GM19043 (cell line): ENCODE measurements around the gene NLRP4.

Source experiments
- ATAC-seq: cut with Tn5 transposase; IDR thresholded peaks from one replicate; pipeline ENCODE4 v1.9.1; 2021; ENCODE audit warnings: low read depth; ENCODE audit not compliant: unreplicated experiment

NLRP4 gene, protein sequence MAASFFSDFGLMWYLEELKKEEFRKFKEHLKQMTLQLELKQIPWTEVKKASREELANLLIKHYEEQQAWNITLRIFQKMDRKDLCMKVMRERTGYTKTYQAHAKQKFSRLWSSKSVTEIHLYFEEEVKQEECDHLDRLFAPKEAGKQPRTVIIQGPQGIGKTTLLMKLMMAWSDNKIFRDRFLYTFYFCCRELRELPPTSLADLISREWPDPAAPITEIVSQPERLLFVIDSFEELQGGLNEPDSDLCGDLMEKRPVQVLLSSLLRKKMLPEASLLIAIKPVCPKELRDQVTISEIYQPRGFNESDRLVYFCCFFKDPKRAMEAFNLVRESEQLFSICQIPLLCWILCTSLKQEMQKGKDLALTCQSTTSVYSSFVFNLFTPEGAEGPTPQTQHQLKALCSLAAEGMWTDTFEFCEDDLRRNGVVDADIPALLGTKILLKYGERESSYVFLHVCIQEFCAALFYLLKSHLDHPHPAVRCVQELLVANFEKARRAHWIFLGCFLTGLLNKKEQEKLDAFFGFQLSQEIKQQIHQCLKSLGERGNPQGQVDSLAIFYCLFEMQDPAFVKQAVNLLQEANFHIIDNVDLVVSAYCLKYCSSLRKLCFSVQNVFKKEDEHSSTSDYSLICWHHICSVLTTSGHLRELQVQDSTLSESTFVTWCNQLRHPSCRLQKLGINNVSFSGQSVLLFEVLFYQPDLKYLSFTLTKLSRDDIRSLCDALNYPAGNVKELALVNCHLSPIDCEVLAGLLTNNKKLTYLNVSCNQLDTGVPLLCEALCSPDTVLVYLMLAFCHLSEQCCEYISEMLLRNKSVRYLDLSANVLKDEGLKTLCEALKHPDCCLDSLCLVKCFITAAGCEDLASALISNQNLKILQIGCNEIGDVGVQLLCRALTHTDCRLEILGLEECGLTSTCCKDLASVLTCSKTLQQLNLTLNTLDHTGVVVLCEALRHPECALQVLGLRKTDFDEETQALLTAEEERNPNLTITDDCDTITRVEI

DNA sequence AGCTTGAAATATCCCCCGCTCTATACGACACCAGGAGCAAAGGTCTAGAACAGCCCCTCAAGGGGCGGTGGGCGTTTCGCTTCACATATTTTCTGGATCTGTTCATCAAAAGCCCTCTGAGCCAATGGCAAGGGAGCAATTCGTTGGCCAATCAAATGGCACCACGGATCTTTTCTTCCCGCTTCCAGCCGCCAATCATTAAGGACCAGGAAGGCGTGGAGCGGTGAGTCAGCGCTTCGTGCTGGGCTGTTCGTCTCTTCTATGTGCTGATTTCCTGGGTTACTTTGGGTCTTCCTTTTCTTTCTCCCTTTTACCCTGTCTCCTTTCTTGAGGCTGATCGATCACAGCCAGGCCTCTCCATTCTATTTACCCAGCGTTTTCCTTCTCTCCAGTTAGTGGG, at the start of gene NLRP4:
Gene NLRP4, plus strand, starts transcription at position 201 of the 400 bp plus-strand sequence. CDS start 15,541 bp downstream, outside the sequence.
- ATAC-seq, result no peak

DNA sequence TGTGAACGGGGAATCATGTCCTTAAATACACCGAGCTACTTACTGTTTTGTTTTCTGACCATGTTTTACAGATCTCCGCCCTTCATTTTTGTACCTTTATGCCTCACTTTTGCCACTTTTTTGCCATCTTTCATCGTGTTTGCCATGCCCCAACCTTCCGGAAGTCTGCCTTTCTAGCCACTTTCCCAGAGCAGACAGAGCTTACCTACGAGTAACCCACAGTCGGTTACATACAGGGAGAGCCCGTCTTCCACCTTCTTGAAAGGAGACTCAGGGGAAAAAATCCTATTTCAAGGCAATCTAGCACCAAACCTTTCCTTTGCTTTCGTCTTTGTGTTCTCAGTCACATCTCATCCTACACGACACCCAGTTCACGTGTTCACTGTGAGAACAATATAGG, 41.3 kb upstream of the NLRP4 start:
- ATAC-seq, result no peak

DNA sequence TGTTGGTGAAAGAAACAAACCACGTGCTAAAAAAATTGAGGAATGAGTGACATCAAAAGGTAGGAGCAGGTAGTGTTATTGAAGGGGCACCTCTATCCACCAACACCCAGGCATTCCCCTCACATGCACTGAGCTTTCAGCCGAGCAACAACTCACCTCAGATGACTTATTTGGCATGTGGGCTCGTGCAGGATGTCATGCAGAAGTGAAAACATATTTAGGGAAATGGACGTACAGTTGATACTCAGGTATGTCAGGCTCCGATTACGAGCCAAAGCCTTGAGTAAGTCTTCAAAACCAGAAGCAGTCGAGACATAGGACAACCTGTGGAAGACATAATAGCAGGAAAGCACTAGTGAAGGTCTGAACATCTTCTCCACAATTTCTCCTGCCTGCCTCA, 34.9 kb upstream of the NLRP4 start:
- ATAC-seq, result no peak

DNA sequence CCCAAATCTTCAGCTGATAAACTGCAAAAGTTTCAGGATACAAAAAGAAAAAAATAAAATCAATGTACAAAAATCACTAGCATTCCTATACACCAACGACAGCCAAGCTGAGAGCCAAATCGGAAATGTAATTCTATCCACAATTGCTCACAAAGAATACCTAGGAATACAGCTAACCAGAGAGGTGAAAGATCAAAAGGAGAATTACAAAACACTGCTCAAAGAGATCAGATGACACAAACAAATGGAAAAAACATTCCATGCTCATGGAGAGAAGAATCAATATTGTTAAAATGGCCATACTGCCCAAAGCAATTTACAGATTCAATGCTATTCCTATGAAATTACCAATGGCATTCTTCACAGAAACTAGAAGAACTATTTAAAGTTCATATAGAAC, 34.1 kb upstream of the NLRP4 start:
- no peak for ATAC-seq

DNA sequence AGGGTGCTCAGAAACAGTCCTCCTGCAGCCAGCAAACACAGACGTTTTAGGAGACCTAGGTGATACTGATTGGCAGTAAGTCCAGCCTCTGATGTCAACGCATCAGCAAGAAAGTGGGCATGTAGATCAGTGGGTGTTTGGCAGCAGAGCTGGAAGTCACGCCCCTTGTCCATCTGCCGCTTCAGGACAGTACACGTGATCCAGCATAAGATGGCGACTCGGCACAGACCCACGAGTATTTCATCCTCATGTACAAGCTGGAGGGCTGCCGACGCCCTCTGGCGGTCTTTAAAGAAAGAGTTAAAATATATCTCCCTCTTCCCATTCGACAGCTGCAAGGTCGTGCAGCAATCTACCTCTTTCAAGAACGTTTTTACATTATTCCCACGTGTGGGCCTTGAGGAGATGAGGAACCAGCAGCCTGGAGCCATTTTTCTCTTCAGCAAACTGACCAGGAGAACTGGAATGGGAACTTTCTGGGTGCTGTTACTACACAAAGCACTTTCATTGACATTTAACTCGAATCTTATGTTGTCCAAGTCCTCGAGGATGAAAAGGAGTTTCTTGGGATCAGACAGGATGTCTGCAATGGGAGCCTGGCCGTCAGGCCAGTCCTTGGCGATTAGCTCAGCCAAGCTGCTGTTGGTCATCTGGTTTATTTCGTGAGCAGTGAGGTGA, 26.8 kb upstream of the NLRP4 start:
- ATAC-seq, result no peak

DNA sequence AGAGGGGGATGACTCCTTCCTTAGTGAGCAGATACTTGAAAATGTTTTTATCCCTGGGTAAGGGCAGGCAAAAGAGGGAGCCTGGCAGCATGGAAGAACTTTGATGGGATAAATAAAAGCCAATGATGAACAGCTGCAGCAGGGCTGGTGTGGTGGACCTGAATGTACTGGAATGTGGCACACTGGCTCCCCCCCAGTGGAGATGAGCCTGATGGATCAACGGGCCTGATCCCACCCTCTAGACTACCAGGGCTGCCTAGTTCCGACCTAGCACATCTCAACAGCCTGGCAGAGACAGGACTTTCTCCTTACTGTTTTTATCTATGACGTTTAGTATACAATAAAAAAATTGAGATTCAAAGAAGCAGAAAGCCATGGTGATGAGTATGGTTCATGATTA, 25.0 kb upstream of the NLRP4 start:
- no peak for ATAC-seq

DNA sequence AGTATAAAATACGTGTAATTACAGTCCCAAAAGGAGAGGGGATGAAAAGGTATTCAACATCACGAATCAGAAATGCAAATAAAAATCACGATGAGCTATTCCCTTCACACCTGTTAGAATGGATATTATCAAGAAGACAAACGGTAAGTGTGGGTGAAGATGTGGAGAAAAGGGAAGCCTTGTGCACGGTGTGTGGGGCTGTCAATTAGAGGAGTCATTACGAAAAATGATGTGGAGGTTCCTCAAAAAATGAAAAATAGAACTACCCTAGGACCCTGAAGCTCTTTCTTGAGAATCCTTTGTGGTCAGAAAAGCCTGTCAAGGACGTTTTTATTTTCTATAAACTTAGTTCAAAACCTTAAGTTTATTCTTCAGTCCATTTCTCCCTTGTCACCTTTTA, 23.9 kb upstream of the NLRP4 start:
- ATAC-seq, result no peak

DNA sequence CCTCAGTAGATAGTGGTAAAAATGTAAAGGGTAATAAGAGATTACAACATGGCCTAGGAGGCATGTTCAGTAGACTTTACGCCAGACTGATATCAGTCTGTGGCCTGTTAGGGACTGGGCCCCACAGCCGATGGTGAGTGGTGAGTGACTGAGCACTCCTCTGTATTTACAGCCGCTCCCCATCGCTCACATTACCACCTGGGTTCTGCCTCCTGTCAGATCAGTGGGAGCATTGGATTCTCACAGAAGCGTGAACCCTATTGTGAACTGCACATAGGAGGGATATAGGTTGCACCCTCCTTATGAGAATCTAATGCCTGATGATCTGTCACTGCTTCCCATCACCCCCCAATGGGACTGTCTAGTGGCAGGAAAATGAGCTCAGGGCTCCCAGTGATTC, 22.4 kb upstream of the NLRP4 start:
- ATAC-seq, result no peak

DNA sequence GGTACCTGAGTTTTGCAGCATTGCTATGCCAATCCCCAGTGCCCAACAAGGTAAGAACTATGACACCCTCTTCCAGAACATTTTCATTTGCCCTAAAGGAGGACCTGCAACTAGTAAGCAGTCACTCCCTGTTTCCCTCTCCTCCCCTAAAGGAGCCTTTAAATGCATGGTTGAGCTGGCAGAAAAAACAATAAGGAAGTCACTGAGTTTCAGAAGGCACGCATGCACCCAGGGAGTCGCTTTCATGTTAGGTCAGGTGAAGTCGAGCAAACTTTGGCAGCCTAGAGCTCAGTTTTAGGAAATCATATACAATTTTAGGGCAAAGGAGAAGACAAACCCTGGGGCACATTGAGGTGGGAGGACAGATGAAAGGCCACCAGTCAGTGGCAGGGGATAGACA, 16.3 kb upstream of the NLRP4 start:
- ATAC-seq, result no peak

DNA sequence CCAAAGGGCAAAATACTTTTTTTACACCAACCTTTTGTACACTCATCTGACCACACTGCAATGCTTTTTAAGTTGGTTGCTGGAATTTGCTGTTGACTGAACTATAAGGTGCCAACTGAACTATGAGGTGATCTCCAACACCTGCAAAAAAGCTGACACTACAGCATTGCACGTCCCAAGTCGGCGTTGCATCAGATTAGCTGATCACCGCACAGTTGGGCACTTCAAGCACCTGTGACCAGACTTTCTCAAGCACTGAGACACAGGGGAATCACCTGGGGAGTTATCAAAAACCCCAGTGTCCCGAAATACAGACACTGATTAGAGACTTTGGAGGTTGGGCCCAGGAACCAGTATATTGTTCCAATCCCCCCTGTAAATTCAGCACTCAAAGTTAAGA, 5.7 kb upstream of the NLRP4 start:
- ATAC-seq, result no peak

DNA sequence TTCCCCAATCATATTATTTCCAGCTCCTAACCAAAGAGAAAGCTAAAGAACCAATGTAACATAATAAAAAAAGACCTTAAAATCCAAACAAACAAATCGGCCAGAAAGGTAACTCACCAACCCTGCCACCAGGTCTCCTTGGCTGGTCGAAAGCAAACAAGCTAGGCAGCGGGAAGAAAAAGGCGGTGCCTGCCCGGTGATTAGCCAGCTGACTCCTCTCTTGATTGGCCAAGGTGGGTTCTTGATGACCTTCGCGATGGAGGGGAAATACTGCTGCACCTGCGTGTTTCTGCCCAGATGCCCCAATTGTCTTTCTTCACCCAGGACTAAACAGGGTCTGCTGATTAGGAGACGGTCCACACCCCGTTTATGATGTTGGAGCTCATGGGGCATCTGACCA, 4.5 kb upstream of the NLRP4 start, which contains the start of gene NLRP11:
Gene NLRP11, minus strand, starts transcription at position 154 of the 400 bp plus-strand sequence. CDS start 13,825 bp downstream, outside the sequence.
- no peak for ATAC-seq

DNA sequence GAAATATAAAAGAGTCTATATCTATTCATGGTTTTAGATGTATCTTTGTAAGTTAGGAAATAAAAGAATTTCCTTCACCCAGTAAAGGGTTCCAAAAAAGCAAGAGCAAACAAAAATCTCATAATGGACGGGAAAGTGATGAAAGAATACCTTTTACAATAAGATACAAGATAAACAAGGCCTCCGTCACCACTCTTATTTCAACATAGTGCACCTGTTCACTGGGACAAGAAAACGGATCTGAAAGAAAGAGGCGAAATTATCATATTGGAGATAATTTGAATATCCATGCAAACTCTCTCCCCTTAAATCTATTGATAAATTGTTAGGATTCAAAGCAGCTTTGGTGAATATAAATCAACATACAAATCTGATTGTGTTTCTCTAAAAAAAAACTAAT, 3.7 kb upstream of the NLRP4 start:
- no peak for ATAC-seq

DNA sequence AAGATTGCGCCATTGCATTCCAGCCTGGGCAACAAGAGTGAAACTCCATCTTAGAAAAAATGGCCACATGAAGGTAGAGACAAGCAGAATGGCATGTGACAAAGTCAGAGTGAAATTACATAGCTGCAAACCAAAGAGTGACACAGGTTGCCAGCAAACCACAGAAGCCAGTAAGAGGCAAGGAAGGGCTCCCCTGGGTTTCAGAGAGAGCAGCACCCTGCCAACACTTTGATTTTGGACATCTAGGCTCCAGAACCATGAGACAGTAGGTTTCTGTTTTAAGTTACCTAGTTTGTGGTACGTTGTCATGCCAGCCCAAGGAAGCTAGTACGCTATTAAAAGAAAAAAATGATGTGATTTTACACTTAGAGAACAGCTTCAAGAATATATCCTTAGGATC, 1.9 kb downstream of the NLRP4 start:
- ATAC-seq, result no peak

DNA sequence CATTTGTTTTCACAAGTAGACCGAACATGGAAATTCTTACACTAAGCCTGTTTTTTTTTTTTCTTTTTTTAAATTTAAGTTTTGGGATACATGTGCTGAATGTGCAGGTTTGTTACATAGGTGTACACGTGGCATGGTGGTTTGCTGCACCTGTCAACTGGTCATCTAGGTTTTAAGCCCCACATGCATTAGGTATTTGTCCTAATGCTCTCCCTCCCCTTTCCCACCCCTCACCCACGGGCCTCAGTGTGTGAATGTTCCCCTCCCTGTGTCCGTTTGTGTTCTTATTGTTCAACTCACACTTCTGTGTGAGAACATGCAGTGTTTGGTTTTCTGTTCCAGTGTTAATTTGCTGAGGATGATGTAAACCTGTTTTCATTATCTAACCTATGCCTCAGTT, 2.6 kb downstream of the NLRP4 start:
- no peak for ATAC-seq

DNA sequence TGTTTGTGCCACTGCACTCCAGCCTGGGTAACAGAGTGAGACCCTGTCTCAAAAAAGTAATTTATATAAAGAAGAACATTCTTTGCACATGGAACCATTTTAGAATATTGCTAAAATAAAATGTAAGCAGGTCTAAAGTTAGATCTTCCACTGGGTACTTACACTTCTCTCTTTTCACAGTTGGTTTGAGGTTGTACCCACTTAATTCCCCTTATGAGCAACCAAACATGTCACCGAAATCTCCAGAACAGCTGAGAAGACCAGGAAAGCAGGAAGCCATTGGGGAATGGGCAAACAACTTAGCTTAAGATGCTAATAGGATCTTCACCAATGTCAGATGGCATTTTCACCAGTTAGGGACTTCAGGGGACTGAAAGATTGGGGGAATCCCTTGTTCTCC, 18.8 kb downstream of the NLRP4 start:
- no peak for ATAC-seq

DNA sequence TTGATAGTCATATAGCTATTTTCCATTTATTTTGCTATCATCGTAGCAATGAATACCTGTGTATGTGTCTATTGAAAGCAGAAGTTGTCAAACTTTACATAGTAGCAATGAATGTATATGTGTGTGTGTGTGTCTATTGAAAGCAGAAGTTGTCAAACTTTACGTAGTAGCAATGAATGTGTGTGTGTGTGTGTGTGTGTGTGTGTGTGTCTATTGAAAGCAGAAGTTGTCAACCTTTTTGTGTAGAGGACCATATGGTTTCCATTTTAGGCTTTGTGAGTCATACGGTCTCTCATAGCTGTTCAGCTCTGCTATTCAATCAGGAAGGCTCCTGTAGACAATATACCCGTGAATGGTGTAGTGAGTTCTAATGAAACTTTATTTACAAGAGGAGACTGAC, 20.8 kb downstream of the NLRP4 start:
- ATAC-seq, result no peak

DNA sequence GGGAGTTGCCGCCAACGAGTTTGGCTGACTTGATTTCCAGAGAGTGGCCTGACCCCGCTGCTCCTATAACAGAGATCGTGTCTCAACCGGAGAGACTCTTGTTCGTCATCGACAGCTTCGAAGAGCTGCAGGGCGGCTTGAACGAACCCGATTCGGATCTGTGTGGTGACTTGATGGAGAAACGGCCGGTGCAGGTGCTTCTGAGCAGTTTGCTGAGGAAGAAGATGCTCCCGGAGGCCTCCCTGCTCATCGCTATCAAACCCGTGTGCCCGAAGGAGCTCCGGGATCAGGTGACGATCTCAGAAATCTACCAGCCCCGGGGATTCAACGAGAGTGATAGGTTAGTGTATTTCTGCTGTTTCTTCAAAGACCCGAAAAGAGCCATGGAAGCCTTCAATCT, 21.6 kb downstream of the NLRP4 start:
- no peak for ATAC-seq

DNA sequence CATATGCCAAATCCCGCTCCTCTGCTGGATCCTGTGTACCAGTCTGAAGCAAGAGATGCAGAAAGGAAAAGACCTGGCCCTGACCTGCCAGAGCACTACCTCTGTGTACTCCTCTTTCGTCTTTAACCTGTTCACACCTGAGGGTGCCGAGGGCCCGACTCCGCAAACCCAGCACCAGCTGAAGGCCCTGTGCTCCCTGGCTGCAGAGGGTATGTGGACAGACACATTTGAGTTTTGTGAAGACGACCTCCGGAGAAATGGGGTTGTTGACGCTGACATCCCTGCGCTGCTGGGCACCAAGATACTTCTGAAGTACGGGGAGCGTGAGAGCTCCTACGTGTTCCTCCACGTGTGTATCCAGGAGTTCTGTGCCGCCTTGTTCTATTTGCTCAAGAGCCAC, 22.1 kb downstream of the NLRP4 start:
- no peak for ATAC-seq

DNA sequence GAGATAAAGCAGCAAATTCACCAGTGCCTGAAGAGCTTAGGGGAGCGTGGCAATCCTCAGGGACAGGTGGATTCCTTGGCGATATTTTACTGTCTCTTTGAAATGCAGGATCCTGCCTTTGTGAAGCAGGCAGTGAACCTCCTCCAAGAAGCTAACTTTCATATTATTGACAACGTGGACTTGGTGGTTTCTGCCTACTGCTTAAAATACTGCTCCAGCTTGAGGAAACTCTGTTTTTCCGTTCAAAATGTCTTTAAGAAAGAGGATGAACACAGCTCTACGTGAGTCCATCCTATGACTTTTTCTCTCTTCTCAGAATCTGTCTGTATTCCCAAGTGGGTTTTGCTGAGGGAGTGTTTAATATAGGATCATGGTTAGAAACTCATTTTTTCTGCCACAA, 22.6 kb downstream of the NLRP4 start:
- no peak for ATAC-seq

DNA sequence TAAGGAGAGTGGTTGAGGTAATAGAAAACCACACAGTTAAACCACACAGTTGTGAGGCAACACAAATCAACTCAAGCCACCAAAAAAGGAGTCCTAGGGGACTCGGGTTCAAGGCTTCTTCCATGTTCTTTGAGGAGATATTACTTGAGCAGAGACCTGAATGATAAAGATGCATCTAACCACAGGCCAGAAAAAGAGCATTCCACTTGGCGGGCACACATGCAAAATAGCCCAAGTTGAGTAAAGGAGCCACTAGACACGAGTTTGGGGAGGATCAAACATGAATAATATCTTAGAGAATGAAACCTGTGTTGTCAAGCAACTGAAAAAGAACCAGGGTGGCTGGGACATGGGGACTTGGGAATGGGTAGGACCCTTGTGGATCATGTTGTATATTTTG, 30.2 kb downstream of the NLRP4 start:
- ATAC-seq, result no peak

DNA sequence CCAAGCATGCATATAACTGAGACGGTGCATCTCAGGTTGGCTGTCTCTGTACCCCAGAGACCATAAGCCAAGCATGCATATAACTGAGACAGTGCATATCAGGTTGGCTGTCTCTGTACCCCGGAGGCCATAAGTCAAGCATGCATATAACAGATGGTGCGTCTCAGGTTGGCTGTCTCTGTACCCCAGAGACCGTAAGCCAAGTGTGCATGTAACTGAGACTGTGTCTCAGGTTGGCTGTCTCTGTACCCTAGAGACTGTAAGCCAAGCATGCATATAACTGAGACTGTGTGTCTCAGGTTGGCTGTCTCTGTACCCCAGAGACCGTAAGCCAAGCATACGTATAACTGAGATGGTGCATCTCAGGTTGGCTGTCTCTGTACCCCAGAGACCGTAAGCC, 30.8 kb downstream of the NLRP4 start:
- no peak for ATAC-seq
